Heart left ventricle (tissue), 13 donors: Measurements from ENCODE around the gene ARHGAP45.

Experiments used
- CTCF ChIP-seq, 12 donors: fragments of 200-600 bp; sonication (generic) in 4 of 12; IDR thresholded peaks; one replicate each; pipeline versions ENCODE4 v1.5.0 to v1.8.0; 2018 to 2022; ENCODE audit warnings: antibody characterized with exemption in 12 of 12, mild to moderate bottlenecking in 5 of 12
- POLR2A ChIP-seq, 2 donors: fragments of 450-650 bp; IDR thresholded peaks; one replicate each; pipeline ENCODE4 v1.6.1; 2017; ENCODE audit warnings: antibody characterized with exemption in 2 of 2, mild to moderate bottlenecking in 2 of 2, moderate library complexity in 2 of 2
- donor health status: ischemic (EF 13 %, LVEDD 7.1; RV severe dilation, severe dysfunction).
- donor health status: DM: no; HTN: yes; CAD: no.
- donor health status: DM: no; HTN: no; CAD: no.
- donor health status: ischemic (EF 25% LVEDD 6.9; RV normal size, moderate dysfunction).
- donor health status: ischemic (EF 25% LVEDD 5.7; RV mildly dilated, moderate dysfunction).
- donor health status: ischemic (EF 35%, LVEDD 5.7; RV mildly dilated, moderate dysfunction).
- donor health status: nonischemic (EF 11% LVEDD 7.7; RV severe dilation, severe dysfunction).
- donor health status: DM: yes; HTN: yes; CAD: no.
- donor health status: PGD.
- donor health status: ischemic (EF 29% LVEDD 5.4; RV normal size, mild dysfunction).
- donor health status: nonischemic (EF 23%, LVEDD 6.1; RV moderate dilation, normal function).

- TF ChIP-seq CTCF (IDR thresholded peaks at IDR 0.05) = no peak
- TF ChIP-seq POLR2A (IDR thresholded peaks at IDR 0.05) = no peak
Measured at GRCh38 chr19:1122972-1123363, 56.0 kb downstream of the ARHGAP45 start.
